Calu3 (cell line): ENCODE data around the gene LRRC57. TPM values are rescaled to one million over a fixed set of nuclear protein-coding genes. Genes with fewer than 3 reads are reported as not detected.

Source experiments
- BruUV-seq: library from RNA; stranded (reverse); fragments of 400-500 nt; replicated peaks from 2 replicates; lab custom pipeline; 2021; lab: Mats Ljungman, UMichigan
- CTCF ChIA-PET: fragments of 300-600 bp; sonication (Branson Sonifier 250); formaldehyde crosslinking; loops from one replicate; lab custom pipeline; 2022; ENCODE audit warnings: antibody characterized with exemption; lab: Charles Lee
- DNase-seq: peaks from one replicate; pipeline ENCODE4 v3.0.0; 2022
- H3K27ac Mint-ChIP-seq: one replicate; pipeline ENCODE4 v1.8.0; 2022; ENCODE audit warnings: mixed read lengths; ENCODE audit not compliant: unreplicated experiment
- H3K27me3 Mint-ChIP-seq: one replicate; pipeline ENCODE4 v1.8.0; 2022; ENCODE audit warnings: mixed read lengths; ENCODE audit not compliant: unreplicated experiment
- H3K36me3 Mint-ChIP-seq: one replicate; pipeline ENCODE4 v1.8.0; 2022; ENCODE audit warnings: mild to moderate bottlenecking, moderate library complexity, mixed read lengths; ENCODE audit not compliant: insufficient read depth, unreplicated experiment
- H3K4me1 Mint-ChIP-seq: one replicate; pipeline ENCODE4 v1.8.0; 2022; ENCODE audit warnings: mild to moderate bottlenecking, low read depth, mixed read lengths; ENCODE audit not compliant: unreplicated experiment
- H3K4me3 Mint-ChIP-seq: one replicate; pipeline ENCODE4 v1.8.0; 2022; ENCODE audit warnings: mild to moderate bottlenecking, low read depth, moderate library complexity, mixed read lengths; ENCODE audit not compliant: unreplicated experiment
- H3K9me3 Mint-ChIP-seq: one replicate; pipeline ENCODE4 v1.8.0; 2022; ENCODE audit warnings: low read depth, mixed read lengths; ENCODE audit not compliant: unreplicated experiment
- CTCF ChIP-seq: fragments of 200-600 bp; IDR thresholded peaks from one replicate; pipeline ENCODE4 v1.8.0; 2022; ENCODE audit warnings: antibody characterized with exemption; ENCODE audit not compliant: unreplicated experiment
- intact Hi-C: fragments of 100-400 bp; cut with micrococcal nuclease; formaldehyde crosslinking; loops from one replicate; pipeline ENCODE4 v1.10.0; 2022; ENCODE audit not compliant: unreplicated experiment
- total RNA-seq: library from RNA; stranded (reverse); gene quantifications from 2 replicates; pipeline ENCODE4 v1.2.3, GENCODE V29; 2022

Gene LRRC57
- total RNA-seq, 1 experiment from 2014 or later = 13.7 TPM

GRCh38 chr15:42582569-42583375, 34.2 kb upstream of the LRRC57 start:
- Mint-ChIP-seq H3K9me3 (no peaks in the 10 kb centered on the region), H3K36me3 (no peaks in the 10 kb centered on the region), H3K27me3 (peaks cover 52% of the 10 kb centered on the region), H3K4me3 (no peak overlapping the region), H3K4me1 (peaks cover 9% of the 10 kb centered on the region), H3K27ac (no peak overlapping the region)
- no peak for TF ChIP-seq CTCF
- CTCF ChIA-PET = no interaction called here
- intact Hi-C loops = no loop called here
- no peak for DNase-seq
- no TSS peak for BruUV-seq

- peaks cover under 1% of the 10 kb centered on the region for H3K36me3 Mint-ChIP-seq
- intact Hi-C loops = no loop called here
- H3K27me3 Mint-ChIP-seq = peaks cover 60% of the 10 kb centered on the region
- CTCF ChIA-PET = no interaction called here
- BruUV-seq = no TSS peak
- no peaks in the 10 kb centered on the region for H3K9me3 Mint-ChIP-seq
- peak overlapping the region; percentile 67 for H3K4me3 Mint-ChIP-seq
- no peak for TF ChIP-seq CTCF
- peak; percentile 58 for DNase-seq
- H3K27ac Mint-ChIP-seq = no peak overlapping the region
- H3K4me1 Mint-ChIP-seq = peaks cover 9% of the 10 kb centered on the region
Measured at GRCh38 chr15:42581272-42581730, 32.7 kb upstream of the LRRC57 start.

GRCh38 chr15:42578984-42579537, 30.5 kb upstream of the LRRC57 start:
- BruUV-seq = no TSS peak
- Mint-ChIP-seq H3K27me3 (peaks cover 66% of the 10 kb centered on the region), H3K4me1 (peaks cover 9% of the 10 kb centered on the region), H3K9me3 (no peaks in the 10 kb centered on the region), H3K27ac (no peak overlapping the region), H3K36me3 (peaks cover 17% of the 10 kb centered on the region), H3K4me3 (no peak overlapping the region)
- CTCF ChIA-PET = no interaction called here
- no peak for DNase-seq
- intact Hi-C loops = no loop called here
- no peak for TF ChIP-seq CTCF

- TF ChIP-seq CTCF = no peak
- Mint-ChIP-seq H3K36me3 (peaks cover 17% of the 10 kb centered on the region), H3K4me1 (peaks cover 9% of the 10 kb centered on the region), H3K27ac (no peak overlapping the region), H3K27me3 (peaks cover 54% of the 10 kb centered on the region), H3K4me3 (no peak overlapping the region), H3K9me3 (no peaks in the 10 kb centered on the region)
- CTCF ChIA-PET = interaction anchor here (0.7 kb wide), 1 partner anchor 237 kb away, joined by 3 read pairs; no protein-coding TSS in a partner anchor
- DNase-seq = no peak
- no TSS peak for BruUV-seq
- intact Hi-C loops = no loop called here
Measured at GRCh38 chr15:42577514-42578031, 29.0 kb upstream of the LRRC57 start.
